Neutrophil (primary cell): ENCODE data around the gene TXNRD3.
"Not testable (repeated sequence)": the region's sequence is repeated elsewhere in the genome, so short reads cannot be mapped to it uniquely, and the experiment has no call there.

Experiments used
- H3K27ac ChIP-seq: fragments of 200-600 bp; sonication (generic); 2 replicates; pipeline ENCODE4 v1.5.1; 2016; ENCODE audit warnings: mild to moderate bottlenecking, moderate library complexity
- H3K27me3 ChIP-seq: fragments of 200-600 bp; sonication (generic); 2 replicates; pipeline ENCODE4 v1.6.0; 2016; ENCODE audit warnings: mild to moderate bottlenecking
- H3K36me3 ChIP-seq: fragments of 200-600 bp; sonication (generic); 2 replicates; pipeline ENCODE4 v1.5.1; 2017
- H3K4me1 ChIP-seq, 2 experiments: fragments of 200-600 bp in 1 of 2; sonication (generic) in 1 of 2; 1 replicate in 1 of 2; 2 replicates in 1 of 2; pipeline versions ENCODE4 v1.5.1 to v1.6.1; 2013 to 2016; ENCODE audit warnings: low read depth in 1 of 2, low read length in 1 of 2, mild to moderate bottlenecking in 1 of 2, moderate library complexity in 1 of 2; ENCODE audit not compliant: control insufficient read depth in 1 of 2, insufficient read depth in 1 of 2
- H3K4me3 ChIP-seq, 2 experiments: fragments of 200-600 bp in 1 of 2; sonication (generic) in 1 of 2; 1 replicate in 1 of 2; 2 replicates in 1 of 2; pipeline ENCODE4 v1.5.1; 2013 to 2016; ENCODE audit warnings: low read depth in 1 of 2, low read length in 1 of 2, mild to moderate bottlenecking in 1 of 2, moderate library complexity in 1 of 2
- H3K9me3 ChIP-seq: fragments of 200-600 bp; sonication (generic); 2 replicates; pipeline ENCODE4 v1.5.1; 2016
- CTCF ChIP-seq: fragments of 200-600 bp; sonication (generic); IDR thresholded peaks from 2 replicates; pipeline ENCODE4 v1.5.1; 2016; ENCODE audit warnings: antibody characterized with exemption

The TXNRD3 gene

GRCh38 chr3:126599101-126599500 is 55.8 kb downstream of the TXNRD3 start:
- H3K4me3 ChIP-seq = no peak overlapping the region
- no peak overlapping the region for H3K27ac ChIP-seq
- H3K36me3 ChIP-seq = no peaks in the 10 kb centered on the region
- no peaks in the 10 kb centered on the region for H3K9me3 ChIP-seq
- H3K27me3 ChIP-seq = no peaks in the 10 kb centered on the region
- no peaks in the 10 kb centered on the region for H3K4me1 ChIP-seq
- TF ChIP-seq CTCF = no peak

- not testable (repeated sequence) for H3K9me3 ChIP-seq, H3K27ac ChIP-seq, H3K4me1 ChIP-seq, H3K4me3 ChIP-seq, H3K27me3 ChIP-seq, H3K36me3 ChIP-seq
Measured at GRCh38 chr3:126595479-126595878, 59.4 kb downstream of the TXNRD3 start.

- not testable (repeated sequence) for H3K4me3 ChIP-seq, H3K27ac ChIP-seq, H3K27me3 ChIP-seq, H3K4me1 ChIP-seq, H3K36me3 ChIP-seq, H3K9me3 ChIP-seq
Measured at GRCh38 chr3:126591515-126591914, 63.4 kb downstream of the TXNRD3 start.

GRCh38 chr3:126582311-126582710 is 72.6 kb downstream of the TXNRD3 start:
- H3K27ac ChIP-seq = no peak overlapping the region
- H3K27me3 ChIP-seq = no peaks in the 10 kb centered on the region
- no peaks in the 10 kb centered on the region for H3K9me3 ChIP-seq
- no peak for TF ChIP-seq CTCF
- H3K4me1 ChIP-seq = no peaks in the 10 kb centered on the region
- no peak overlapping the region for H3K4me3 ChIP-seq
- no peaks in the 10 kb centered on the region for H3K36me3 ChIP-seq

- Histone ChIP-seq H3K4me1 (no peaks in the 10 kb centered on the region), H3K27me3 (no peaks in the 10 kb centered on the region), H3K9me3 (no peaks in the 10 kb centered on the region), H3K27ac (no peak overlapping the region), H3K4me3 (no peak overlapping the region), H3K36me3 (no peaks in the 10 kb centered on the region)
- TF ChIP-seq CTCF = no peak
Measured at GRCh38 chr3:126581569-126581968, 73.4 kb downstream of the TXNRD3 start.

GRCh38 chr3:126580746-126581145 is 74.2 kb downstream of the TXNRD3 start:
- Histone ChIP-seq H3K9me3 (no peaks in the 10 kb centered on the region), H3K36me3 (no peaks in the 10 kb centered on the region), H3K27me3 (no peaks in the 10 kb centered on the region), H3K27ac (no peak overlapping the region), H3K4me3 (no peak overlapping the region), H3K4me1 (no peaks in the 10 kb centered on the region)
- TF ChIP-seq CTCF = no peak

- no peak overlapping the region for H3K4me3 ChIP-seq
- H3K4me1 ChIP-seq = no peaks in the 10 kb centered on the region
- H3K27ac ChIP-seq = no peak overlapping the region
- no peak for TF ChIP-seq CTCF
- no peaks in the 10 kb centered on the region for H3K36me3 ChIP-seq
- H3K9me3 ChIP-seq = no peaks in the 10 kb centered on the region
- no peaks in the 10 kb centered on the region for H3K27me3 ChIP-seq
Measured at GRCh38 chr3:126578702-126579101, 76.2 kb downstream of the TXNRD3 start.
